ENCODE measurements around the gene FRMD4A.

The FRMD4A gene

DNA sequence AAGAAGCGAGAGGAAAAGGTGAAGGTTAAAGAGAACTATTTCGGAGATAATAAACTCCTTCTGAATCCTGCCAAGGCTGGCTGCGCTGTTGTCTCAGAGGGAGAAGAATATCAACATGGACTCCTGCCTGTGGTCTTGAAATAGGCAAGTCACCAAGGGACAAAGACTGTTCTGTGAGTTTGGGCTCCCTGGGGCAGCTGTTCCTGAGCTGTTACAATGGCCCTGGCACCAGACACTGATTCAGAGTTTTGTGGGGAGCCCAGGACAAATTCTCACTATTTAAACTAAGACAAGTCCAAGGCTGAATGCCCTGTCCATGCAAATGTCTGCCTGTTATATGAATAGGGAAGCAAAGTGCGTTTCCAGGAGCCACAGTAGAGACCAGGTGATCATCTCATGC lies 662.6 kb downstream of the FRMD4A start:
- TF ChIP-seq, protein P1, sequence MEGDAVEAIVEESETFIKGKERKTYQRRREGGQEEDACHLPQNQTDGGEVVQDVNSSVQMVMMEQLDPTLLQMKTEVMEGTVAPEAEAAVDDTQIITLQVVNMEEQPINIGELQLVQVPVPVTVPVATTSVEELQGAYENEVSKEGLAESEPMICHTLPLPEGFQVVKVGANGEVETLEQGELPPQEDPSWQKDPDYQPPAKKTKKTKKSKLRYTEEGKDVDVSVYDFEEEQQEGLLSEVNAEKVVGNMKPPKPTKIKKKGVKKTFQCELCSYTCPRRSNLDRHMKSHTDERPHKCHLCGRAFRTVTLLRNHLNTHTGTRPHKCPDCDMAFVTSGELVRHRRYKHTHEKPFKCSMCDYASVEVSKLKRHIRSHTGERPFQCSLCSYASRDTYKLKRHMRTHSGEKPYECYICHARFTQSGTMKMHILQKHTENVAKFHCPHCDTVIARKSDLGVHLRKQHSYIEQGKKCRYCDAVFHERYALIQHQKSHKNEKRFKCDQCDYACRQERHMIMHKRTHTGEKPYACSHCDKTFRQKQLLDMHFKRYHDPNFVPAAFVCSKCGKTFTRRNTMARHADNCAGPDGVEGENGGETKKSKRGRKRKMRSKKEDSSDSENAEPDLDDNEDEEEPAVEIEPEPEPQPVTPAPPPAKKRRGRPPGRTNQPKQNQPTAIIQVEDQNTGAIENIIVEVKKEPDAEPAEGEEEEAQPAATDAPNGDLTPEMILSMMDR (IDR thresholded peaks at IDR 0.05; ENCODE audit: insufficient read depth, low read length, poor library complexity, severe bottlenecking): no peak
- no peak for TF ChIP-seq EZH2phosphoT487 (conservative IDR thresholded peaks at IDR 0.05; ENCODE audit: low read length)
- Histone ChIP-seq H3K9me2 (replicated peaks; ENCODE audit: insufficient read depth, low read length) (no peaks in the 10 kb centered on the region), H3K4me3 (ENCODE audit: insufficient read depth, low read length, poor library complexity, severe bottlenecking) (no peak overlapping the region), H3K4me2 (ENCODE audit: low read depth, low read length, poor library complexity, severe bottlenecking) (no peak overlapping the region), H3K9me3 (ENCODE audit: insufficient read depth, low read length) (no peaks in the 10 kb centered on the region), H3K9ac (ENCODE audit: low read length) (no peak overlapping the region), H3K36me3 (ENCODE audit: low read length) (no peaks in the 10 kb centered on the region), H3K27me3 (ENCODE audit: low read length) (no peaks in the 10 kb centered on the region), H3K79me2 (ENCODE audit: insufficient read depth, low read length) (no peaks in the 10 kb centered on the region), H3K27ac (ENCODE audit: low read depth, low read length) (no peak overlapping the region), H4K20me1 (ENCODE audit: low read depth, low read length) (no peaks in the 10 kb centered on the region), H3F3A (ENCODE audit: insufficient read depth) (no peaks in the 10 kb centered on the region), H2AFZ (ENCODE audit: low read depth, low read length, severe bottlenecking) (no peak overlapping the region)

DNA sequence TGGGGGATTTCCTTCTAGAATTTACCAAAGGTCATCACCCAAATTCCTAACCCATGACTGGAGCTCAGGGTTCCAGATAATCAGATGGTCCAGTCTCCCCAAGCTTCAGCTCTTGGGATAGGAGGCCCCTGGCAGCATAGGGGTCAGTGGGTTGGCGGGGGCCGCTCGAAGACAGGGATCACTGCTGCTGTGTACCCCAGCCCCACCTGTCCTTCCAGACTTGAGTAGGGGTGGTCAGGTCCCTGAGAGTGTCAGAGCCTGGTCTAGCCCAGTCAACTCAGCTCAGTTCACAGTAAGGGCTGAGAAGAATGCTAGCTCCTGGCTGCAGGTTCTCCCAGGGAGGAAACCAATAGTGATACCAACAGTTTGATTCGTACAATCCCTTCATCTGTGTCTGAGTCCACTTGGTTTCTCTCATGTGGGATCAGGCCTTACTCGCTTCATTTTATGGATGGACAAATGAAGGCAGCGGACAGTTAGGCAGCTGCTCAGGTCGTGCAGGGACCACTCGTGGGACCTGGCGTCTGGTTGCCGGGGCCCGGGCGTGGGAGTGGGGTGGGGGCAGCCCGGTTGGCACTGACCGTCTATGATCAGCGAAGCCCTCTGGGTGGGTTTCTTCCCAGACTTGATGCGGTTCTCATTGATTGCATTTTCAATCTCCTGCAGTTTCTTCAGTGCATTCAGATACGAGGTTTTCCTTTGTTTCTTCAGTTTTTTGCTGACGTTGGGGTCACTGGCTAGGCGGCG lies 665.0 kb downstream of the FRMD4A start:
- Histone ChIP-seq H3K27ac (ENCODE audit: low read depth, low read length) (no peak overlapping the region), H3K9ac (ENCODE audit: low read length) (no peak overlapping the region), H3K36me3 (ENCODE audit: low read length) (no peaks in the 10 kb centered on the region), H2AFZ (ENCODE audit: low read depth, low read length, severe bottlenecking) (no peak overlapping the region), H3K27me3 (ENCODE audit: low read length) (no peaks in the 10 kb centered on the region), H4K20me1 (ENCODE audit: low read depth, low read length) (no peaks in the 10 kb centered on the region), H3K4me3 (ENCODE audit: insufficient read depth, low read length, poor library complexity, severe bottlenecking) (no peak overlapping the region), H3K9me3 (ENCODE audit: insufficient read depth, low read length) (no peaks in the 10 kb centered on the region), H3K79me2 (ENCODE audit: insufficient read depth, low read length) (no peaks in the 10 kb centered on the region), H3K9me2 (replicated peaks; ENCODE audit: insufficient read depth, low read length) (no peaks in the 10 kb centered on the region), H3F3A (ENCODE audit: insufficient read depth) (no peaks in the 10 kb centered on the region), H3K4me2 (ENCODE audit: low read depth, low read length, poor library complexity, severe bottlenecking) (no peak overlapping the region)
- no peak for TF ChIP-seq EZH2phosphoT487 (conservative IDR thresholded peaks at IDR 0.05; ENCODE audit: low read length)
- TF ChIP-seq, protein P1 (IDR thresholded peaks at IDR 0.05; ENCODE audit: insufficient read depth, low read length, poor library complexity, severe bottlenecking): no peak

DNA sequence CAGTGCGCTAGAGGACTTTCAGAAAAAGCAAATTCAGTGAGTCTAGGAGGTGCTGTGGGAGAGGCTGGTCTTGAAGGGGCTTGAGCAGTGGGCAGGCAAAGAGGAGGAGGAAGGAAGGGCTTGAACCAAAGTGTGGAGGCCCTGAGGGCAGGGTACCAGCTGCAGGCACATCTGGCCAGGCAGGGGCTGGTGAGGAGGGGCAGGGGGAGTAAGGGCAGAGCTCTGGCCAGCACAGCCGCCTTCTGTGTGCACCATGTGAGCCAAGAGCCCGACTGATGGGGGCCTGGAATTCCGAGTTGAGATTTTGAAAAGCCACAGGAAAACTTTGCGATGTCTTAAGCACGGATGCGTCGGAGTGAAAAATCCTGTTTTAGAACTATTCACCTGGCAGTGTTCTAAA lies 669.5 kb downstream of the FRMD4A start:
- H3K4me3 ChIP-seq (ENCODE audit: insufficient read depth, low read length, poor library complexity, severe bottlenecking): no peak overlapping the region
- H3K36me3 ChIP-seq (ENCODE audit: low read length): no peaks in the 10 kb centered on the region
- no peaks in the 10 kb centered on the region for H3K9me3 ChIP-seq (ENCODE audit: insufficient read depth, low read length)
- H4K20me1 ChIP-seq (ENCODE audit: low read depth, low read length): no peaks in the 10 kb centered on the region
- no peak overlapping the region for H2AFZ ChIP-seq (ENCODE audit: low read depth, low read length, severe bottlenecking)
- no peak overlapping the region for H3K9ac ChIP-seq (ENCODE audit: low read length)
- no peaks in the 10 kb centered on the region for H3F3A ChIP-seq (ENCODE audit: insufficient read depth)
- no peak overlapping the region for H3K27ac ChIP-seq (ENCODE audit: low read depth, low read length)
- no peaks in the 10 kb centered on the region for H3K9me2 ChIP-seq (replicated peaks; ENCODE audit: insufficient read depth, low read length)
- no peaks in the 10 kb centered on the region for H3K79me2 ChIP-seq (ENCODE audit: insufficient read depth, low read length)
- no peak overlapping the region for H3K4me2 ChIP-seq (ENCODE audit: low read depth, low read length, poor library complexity, severe bottlenecking)
- TF ChIP-seq, protein P1 (IDR thresholded peaks at IDR 0.05; ENCODE audit: insufficient read depth, low read length, poor library complexity, severe bottlenecking): no peak
- H3K27me3 ChIP-seq (ENCODE audit: low read length): no peaks in the 10 kb centered on the region

Data from SU-DHL-6 (cell line).